Activated naive CD4-positive, alpha-beta T cell (primary cell): ENCODE results near the gene OTOGL.
"Not testable (repeated sequence)": the region's sequence is repeated elsewhere in the genome, so short reads cannot be mapped to it uniquely, and the experiment has no call there.

Source experiments
- DNase-seq, 4 experiments: peaks; one replicate each; lab custom pipeline; 2025; lab: John Stamatoyannopoulos, UW

OTOGL gene

DNA sequence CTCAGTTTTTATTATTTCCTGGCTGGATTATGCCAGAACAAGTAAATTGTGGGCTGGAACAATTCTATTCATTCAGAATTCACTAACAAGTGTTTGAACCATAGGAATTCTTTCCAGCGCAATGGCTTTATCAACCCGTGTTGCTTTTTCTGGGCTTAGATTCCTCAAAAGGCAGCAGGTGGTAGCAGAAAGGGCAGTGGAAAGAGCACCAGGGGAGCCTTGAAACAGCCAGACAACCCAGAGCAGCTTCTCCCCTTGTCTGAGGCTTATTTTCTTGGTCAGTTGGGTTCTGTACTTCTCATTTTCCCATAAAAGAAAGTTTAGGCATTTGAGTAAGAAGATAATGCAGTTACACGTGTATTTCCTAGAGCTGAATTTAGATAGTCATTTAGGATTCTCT lies 130.7 kb downstream of the OTOGL start:
- DNase-seq: no peak

DNA sequence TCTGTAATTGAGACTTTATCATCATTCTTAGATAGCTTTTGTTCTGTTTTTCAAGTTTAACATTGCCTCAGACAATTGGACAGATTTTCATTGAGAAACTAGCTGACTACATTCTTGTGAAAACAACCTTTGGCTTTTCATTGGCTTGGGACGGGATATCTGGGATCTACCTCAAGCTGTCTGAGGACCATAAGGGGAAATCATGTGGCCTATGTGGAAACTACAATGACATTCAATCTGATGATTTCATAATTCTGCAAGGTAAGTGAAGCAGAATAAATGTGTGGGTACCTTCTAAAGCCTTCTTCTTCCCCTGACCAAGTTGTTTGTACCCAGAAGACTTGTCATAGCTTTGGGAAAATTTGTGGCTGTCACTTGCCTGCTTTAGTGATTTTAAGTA lies 133.5 kb downstream of the OTOGL start:
- no peak for DNase-seq

DNA sequence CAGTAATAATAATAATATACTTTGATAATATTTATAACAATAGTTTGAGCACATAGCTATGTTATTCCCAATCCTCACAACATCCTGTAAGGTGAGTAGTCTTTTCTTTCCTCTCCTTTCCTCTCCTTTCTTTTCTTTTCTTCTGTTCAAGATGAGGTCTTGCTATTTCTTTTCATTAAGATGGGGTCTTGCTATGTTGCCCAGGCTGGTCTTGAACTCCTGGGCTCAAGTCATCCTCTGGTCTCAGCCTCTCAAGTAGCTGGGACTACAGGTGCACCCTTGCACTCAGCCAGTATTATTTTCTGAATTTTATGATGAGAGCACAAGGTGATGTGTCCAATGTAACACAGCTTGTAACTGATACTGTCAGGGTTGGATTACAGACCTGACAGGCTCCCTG lies 134.6 kb downstream of the OTOGL start:
- no peak for DNase-seq

DNA sequence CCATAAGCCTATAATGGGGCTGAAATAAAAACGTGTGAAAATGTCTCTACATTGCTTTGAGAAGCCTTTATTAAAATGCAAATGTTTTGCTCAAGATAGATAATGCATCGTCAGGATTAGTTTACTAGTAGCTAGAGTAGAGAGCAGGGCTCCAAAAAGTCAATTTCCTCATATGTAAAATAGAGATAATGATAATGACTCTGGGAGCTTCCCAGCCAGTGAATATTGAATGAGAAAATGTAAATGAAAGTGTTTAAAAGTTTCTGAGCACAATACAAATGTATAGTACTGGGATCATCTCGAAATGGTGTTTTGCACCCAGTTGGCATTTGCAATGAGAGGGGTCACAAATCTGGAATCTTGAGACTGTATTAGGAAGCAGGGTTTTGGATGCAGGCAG lies 135.3 kb downstream of the OTOGL start:
- DNase-seq: no peak

DNA sequence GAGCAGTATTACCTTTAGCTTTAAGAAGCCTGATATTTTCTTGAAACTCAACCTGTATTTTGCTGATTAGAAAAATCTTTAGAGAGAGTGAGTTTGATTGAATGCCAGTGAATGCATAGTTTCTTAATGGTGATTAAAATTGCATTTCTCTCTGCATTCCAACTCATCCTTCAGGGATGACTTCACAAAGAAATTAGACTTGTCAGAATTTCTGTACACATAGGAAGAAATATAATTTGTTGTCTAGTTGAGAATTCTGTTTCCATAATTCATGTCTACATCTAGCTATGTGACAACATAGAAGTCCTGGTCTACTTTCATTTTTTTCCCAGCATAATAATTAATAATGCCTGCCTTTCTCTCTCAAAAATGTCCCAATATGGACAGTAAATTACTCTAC lies 136.6 kb downstream of the OTOGL start:
- DNase-seq: no peak

DNA sequence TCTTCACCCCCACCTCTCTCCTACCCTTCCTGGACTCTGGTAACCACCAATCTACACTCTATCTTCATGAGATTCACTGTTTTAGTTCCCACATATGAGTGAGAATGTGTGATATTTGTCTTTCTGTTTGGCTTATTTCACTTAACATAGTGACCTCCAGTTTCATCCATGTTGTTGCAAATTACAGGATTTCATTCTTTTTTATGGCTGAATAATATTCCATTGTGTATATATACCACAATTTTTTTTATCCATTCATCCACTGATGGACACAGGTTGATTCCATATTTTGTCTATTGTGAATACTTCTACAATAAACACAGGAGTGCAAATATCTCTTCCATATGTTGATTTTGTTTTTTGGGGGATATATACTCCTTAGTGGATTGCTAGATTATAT lies 140.5 kb downstream of the OTOGL start:
- no peak for DNase-seq

GRCh38 chr12:80241576-80242273 lies 142.4 kb downstream of the OTOGL start:
- no peak for DNase-seq

- no peak for DNase-seq
Observed at GRCh38 chr12:80242321-80242720, 143.0 kb downstream of the OTOGL start.

GRCh38 chr12:80249581-80249980 lies 150.2 kb downstream of the OTOGL start:
- DNase-seq: not testable (repeated sequence)

DNA sequence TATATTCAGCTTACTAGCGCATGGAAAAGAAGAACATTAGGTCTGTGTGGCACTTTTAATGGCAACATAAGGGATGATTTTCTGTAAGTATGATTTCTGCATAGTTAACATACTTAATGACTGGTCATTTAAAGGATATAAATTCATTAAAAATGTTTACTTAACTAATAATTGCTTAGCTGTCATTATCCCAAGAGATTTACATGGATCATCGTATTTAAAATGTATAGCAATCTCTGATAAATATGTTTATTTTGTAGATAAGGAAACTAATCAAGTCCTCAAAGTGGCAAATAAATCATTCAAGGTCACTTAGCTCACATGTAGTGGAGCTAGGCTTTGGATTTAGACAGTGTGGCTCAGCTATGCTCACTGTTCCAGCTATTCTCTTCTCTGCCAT lies 158.6 kb downstream of the OTOGL start:
- DNase-seq: no peak

GRCh38 chr12:80260269-80260668 lies 160.9 kb downstream of the OTOGL start:
- no peak for DNase-seq

- no peak for DNase-seq
Observed at GRCh38 chr12:80261403-80261802, 162.1 kb downstream of the OTOGL start.

DNA sequence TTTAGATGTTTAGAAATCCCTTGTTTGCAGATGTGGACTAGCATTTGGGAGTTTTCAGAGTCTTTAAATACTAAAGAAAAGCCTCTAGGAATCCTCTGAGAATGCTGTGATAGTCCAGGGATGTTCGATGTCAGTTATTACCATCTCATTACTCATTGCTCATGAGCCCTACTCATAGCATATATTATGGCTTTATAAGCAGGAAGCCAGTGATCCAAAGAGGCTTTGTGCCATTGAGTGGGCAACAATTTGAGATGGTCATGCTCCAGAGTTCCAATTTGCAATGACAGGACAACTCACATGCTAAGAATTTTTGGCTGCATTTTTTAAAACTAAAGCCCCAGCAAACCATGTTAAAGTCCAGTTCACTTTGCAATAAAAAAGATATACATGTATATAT lies 163.0 kb downstream of the OTOGL start:
- no peak for DNase-seq

GRCh38 chr12:80262771-80263170 lies 163.4 kb downstream of the OTOGL start:
- DNase-seq: no peak

DNA sequence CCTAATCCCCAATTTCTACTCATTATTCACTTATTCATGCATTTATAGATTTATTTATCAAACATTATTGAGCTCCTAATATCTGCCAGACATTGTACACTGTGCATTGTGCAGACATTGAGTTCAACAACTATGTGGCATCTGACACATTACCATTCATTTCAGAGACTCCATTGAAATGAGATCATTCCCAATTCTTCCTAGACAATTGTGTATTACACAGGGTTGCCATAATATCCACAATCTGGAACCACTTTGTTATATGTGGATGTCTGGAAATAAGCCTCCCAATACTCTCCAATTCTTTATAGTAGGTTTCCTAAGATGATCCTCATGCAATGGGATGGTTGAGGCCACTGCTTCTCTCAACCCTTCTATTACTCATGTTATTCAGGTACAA lies 165.0 kb downstream of the OTOGL start:
- DNase-seq: no peak

- DNase-seq: no peak
Observed at GRCh38 chr12:80264891-80265290, 165.6 kb downstream of the OTOGL start.

DNA sequence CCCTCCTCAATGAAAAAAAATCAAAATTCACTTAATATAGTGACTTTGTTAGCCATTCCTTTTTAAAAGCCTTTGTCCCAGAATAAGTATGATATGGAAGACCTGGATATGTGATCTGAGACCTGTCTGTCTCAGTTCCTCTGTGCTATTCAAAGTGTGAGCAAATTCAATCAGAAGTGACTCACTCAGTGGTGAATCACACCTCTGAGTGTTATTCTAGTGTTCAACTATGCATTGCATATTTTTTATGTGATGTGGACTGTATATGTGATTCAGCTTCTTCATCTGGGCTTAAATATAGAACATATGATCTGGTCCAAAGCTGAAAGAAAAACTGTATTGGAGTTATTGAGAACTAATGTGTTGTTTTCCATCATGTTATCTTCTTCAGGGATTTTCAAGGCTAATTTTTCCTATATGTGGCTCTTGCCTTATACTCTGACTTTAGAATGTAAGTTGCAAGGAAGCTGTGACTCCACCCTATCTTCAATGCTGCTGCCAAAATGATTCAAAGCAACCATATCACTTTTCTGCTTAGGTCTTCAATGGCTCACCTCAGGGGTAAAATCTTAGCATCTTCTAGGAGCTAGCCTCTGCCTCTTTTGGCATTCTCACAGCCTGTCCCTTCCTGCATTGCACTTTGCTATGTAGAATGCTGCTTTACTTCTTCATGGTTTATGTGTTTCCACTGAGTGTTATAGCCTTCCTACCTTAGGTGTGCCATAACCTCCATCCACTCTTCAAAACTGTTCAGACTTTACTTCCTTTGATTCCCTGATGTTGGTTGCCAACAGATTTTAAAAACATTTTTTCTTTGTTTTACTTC lies 169.8 kb downstream of the OTOGL start:
- no peak for DNase-seq

- no peak for DNase-seq
Observed at GRCh38 chr12:80269803-80270552, 170.6 kb downstream of the OTOGL start.

DNA sequence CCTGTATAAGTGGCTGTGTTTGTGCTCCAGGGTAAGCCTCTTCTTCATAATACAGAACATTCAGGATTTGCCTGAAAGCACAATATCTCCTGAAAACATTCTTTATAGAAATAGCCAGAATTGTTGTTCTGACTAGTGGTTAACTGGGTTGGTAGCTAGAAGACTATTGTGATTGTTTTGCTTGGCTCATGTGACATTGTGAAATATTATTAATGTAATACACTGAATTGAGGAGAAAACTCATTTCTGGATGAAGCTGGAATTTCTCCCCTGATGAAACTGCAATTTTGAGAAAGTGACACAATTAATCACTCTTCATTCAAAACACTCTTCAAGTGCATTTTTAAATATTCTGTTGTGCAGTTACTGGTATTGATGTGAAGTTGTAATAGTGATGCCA lies 172.4 kb downstream of the OTOGL start:
- DNase-seq: no peak

DNA sequence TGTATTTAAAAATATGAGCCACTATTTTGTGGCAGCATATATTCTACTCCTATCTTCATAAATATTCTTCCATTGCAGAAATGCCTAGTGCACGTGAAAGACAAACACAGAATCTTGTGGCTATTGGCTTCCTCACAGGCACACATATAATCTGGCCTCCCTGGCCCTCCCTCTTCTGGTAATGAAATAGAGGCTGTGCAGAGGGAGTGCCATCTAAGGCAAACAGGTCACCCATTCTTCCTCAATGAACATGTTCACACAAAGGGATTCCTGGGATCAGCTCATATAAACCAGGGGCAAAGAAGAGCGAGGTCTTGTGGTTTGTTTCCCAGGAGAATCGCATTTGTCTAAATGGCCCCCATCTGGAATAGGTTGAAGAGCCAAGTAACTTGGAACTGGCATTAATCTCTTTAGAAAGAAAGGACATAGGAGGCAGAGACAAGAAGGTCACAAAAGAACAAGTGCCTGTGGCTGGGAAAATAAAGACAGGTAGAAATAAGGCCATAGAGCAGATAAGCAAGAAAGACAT lies 173.1 kb downstream of the OTOGL start:
- no peak for DNase-seq

DNA sequence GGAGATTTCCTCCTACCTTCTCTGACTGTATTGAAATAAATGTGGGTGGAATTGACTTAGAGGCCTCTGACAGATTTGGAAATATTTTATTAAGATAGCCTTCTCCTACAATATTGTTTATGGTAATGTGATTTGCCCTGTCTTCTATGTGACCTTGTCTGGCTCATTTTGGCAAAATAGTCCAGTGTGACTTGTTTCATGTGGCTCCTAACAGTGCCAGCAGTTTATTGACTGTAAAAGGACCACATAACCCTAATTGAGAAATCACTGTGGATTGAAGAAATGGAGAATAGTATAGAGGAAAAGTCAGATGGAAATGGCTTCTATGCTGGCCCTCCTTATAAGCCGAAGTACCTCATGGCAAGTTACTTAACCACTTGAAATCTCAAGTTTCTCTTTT lies 173.8 kb downstream of the OTOGL start:
- no peak for DNase-seq

DNA sequence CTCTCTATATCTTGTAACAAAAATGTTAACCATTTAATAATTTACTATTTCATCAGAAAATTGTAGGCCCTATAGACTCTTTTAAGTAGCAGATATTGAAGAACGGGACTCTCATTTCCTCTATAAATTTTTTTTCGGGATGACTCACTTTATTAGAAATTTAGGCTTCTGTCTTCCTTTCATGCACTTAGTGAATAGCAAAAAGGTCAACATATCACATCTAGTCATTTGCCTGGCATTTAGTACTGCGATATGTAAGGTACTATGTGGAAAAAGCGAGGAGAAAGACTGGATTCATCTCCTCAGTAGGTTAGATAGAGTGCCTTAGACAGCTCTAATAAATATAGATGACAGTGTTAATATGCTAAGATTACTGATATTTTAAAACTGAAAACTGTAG lies 178.4 kb downstream of the OTOGL start:
- no peak for DNase-seq

DNA sequence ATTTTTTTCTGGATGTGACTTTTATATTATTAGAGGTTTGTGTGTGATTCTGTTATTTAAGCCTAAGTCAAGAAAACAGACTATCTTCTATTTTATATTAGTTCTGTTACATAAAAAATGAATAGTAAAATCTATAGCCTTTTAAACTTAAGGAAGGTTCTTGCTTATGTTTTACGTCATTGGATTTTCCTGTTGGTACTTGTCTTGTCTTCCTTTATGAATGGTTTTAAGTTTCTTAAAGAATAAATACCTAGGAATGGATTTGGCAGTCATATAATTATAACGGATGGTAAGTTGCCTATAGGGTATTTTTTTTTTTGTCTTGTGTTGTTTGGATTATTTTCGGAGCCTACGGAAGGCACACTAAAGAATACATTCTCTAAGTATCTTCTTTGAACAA lies 182.9 kb downstream of the OTOGL start:
- no peak for DNase-seq
